Measurements from ENCODE around the gene ZNF385A.
"Not testable (repeated sequence)": the region's sequence is repeated elsewhere in the genome, so short reads cannot be mapped to it uniquely, and the experiment has no call there.

ZNF385A gene

DNA sequence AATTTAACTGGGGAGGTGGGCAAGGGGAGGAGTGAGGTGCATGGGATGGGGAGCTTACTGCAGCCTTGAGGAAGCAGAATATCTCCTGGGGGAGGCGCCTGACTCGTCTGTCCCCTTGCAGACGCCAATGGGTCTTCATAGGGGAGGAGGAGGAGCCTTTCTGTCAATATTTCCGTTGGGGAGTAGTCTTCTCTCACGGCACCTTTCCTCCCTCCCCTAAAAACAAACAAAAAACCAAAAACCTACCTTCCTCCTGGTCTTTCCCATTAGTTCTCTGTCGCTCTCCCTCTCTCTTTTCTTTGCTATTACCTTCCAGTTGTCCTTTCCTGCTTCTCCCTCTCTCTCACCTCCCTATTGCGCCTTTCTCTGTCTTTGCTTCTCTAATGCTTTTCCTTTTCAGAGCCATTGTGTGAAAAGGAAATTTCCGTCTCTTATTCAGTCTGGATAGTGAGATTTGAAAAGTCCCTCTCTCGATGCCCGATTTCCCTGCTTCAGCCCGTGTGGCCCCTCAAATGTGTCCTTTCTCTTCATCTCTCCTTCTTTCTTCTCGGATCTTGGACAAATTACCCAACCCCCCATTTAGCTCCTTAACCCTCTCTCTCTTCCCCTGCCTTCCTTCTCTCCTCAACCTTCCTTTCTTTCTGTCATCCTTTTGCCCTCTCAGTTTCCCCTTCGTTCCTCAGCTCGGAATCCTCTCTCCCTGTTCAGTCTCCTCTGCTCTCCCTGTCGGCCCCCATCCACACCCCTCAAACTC lies 26.2 kb downstream of the ZNF385A start:
- H3K27me3 ChIP-seq (ENCODE audit: control insufficient read depth in 5 of 5, insufficient read depth in 4 of 5, low read length in 5 of 5), result no peaks in the 10 kb centered on the region
- H3K36me3 ChIP-seq (ENCODE audit: control insufficient read depth in 5 of 5, insufficient read depth in 5 of 5, low read length in 5 of 5), result no peaks in the 10 kb centered on the region
- peak overlapping the region; percentile 40 to 89 (median 73) for H3K9ac ChIP-seq (ENCODE audit: low read length in 5 of 5)
- H3K4me3 ChIP-seq (ENCODE audit: low read depth in 1 of 5, low read length in 5 of 5), result peak overlapping the region; percentile 76 to 96 (median 84)
- peak overlapping the region; percentile 95 for H3K27ac ChIP-seq (ENCODE audit: low read depth, low read length)
- H3K9me3 ChIP-seq (ENCODE audit: control insufficient read depth in 5 of 5, low read length in 5 of 5), result no peaks in the 10 kb centered on the region
- peaks cover 11 to 31% (median 23%) of the 10 kb centered on the region in 5 donors for H3K4me1 ChIP-seq (ENCODE audit: control insufficient read depth in 5 of 5, insufficient read depth in 5 of 5, low read length in 5 of 5)

DNA sequence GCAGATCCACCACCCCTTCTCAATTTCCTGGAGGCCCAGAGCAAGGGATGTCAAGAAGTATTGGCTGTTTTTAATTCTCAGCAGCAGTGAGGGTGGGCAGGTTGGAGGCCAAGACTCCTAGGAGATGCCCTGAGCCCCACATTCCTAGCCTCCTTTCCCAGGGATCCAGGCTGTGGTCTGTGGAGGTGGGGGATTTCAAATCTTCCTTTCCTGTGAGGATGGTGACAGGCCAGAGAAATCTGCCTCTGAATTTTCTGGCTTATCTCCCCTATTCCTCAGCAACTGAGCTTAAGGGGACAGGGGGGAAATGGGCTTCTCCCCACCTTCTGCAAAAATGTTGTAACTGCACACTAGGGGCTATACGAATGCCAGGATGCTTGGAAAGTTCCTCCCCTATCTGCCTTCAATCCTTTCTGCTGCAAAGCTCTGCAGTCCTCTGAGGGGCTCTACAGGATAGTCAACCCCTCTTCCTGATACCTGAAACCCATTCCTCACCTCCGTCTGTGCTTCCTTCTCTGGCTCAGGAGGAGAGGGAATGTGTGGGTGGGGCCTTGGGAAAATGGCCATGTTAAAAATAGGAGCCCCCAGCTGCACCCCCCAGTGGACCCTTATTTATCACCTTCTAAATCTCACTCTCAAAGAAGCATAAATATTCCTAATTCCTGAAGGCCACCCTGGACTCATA lies 26.9 kb downstream of the ZNF385A start:
- Histone ChIP-seq H3K4me3 (ENCODE audit: low read depth in 1 of 5, low read length in 5 of 5) (no peak overlapping the region), H3K9me3 (ENCODE audit: control insufficient read depth in 5 of 5, low read length in 5 of 5) (no peaks in the 10 kb centered on the region), H3K9ac (ENCODE audit: low read length in 5 of 5) (no peak overlapping the region), H3K27me3 (ENCODE audit: control insufficient read depth in 5 of 5, insufficient read depth in 4 of 5, low read length in 5 of 5) (no peaks in the 10 kb centered on the region), H3K27ac (ENCODE audit: low read depth, low read length) (no peak overlapping the region), H3K4me1 (ENCODE audit: control insufficient read depth in 5 of 5, insufficient read depth in 5 of 5, low read length in 5 of 5) (peaks cover 16 to 38% (median 30%) of the 10 kb centered on the region in 5 donors), H3K36me3 (ENCODE audit: control insufficient read depth in 5 of 5, insufficient read depth in 5 of 5, low read length in 5 of 5) (peaks cover 0 to 2% (median 0%) of the 10 kb centered on the region in 5 donors)

DNA sequence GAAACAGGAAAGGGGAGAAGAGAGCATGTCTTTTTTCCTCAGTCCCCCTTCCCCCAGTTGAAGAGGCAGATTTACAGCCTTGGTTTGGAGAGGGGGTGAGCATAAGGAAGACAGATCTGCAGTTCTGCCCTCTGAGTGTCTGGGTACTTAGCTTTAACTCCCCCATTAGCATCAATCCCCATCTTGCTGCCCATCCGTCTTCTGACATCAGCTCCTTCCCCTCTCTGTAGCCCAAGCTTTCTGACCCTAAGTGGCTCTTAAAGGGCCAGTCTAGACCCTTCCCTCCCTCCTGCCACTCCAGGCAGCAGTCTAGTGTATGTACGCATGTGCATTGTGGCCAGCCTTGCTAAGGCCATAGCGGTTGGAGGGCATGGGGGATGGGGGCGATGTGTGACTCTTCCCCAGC lies 27.6 kb downstream of the ZNF385A start:
- Histone ChIP-seq H3K9me3 (ENCODE audit: control insufficient read depth in 5 of 5, low read length in 5 of 5) (no peaks in the 10 kb centered on the region), H3K9ac (ENCODE audit: low read length in 5 of 5) (no peak overlapping the region), H3K36me3 (ENCODE audit: control insufficient read depth in 5 of 5, insufficient read depth in 5 of 5, low read length in 5 of 5) (peaks cover 0 to 5% (median 0%) of the 10 kb centered on the region in 5 donors), H3K27ac (ENCODE audit: low read depth, low read length) (no peak overlapping the region), H3K4me3 (ENCODE audit: low read depth in 1 of 5, low read length in 5 of 5) (no peak overlapping the region), H3K27me3 (ENCODE audit: control insufficient read depth in 5 of 5, insufficient read depth in 4 of 5, low read length in 5 of 5) (no peaks in the 10 kb centered on the region), H3K4me1 (ENCODE audit: control insufficient read depth in 5 of 5, insufficient read depth in 5 of 5, low read length in 5 of 5) (peaks cover 17 to 45% (median 37%) of the 10 kb centered on the region in 5 donors)

DNA sequence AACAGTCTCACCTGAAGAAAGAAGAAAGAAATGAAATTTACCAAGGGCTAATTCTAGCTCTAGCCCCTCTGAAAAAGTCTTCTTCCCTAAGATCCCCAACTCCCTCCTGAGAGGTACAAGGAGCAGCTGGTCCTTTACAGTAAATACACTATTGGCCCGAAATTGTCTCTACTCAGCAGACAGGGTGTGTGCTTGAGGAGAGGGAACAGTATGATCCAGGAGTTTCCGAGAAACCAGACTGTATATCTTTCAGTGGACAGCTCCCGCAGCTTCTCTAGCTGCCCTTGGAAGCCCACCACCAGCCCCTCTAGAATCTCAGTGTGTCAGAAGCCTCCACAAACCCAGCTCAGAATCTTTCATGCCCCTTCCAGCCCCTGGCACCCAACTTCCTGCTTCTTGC lies 28.3 kb downstream of the ZNF385A start:
- Histone ChIP-seq H3K4me1 (ENCODE audit: control insufficient read depth in 5 of 5, insufficient read depth in 5 of 5, low read length in 5 of 5) (peaks cover 20 to 52% (median 44%) of the 10 kb centered on the region in 5 donors), H3K4me3 (ENCODE audit: low read depth in 1 of 5, low read length in 5 of 5) (no peak overlapping the region), H3K27ac (ENCODE audit: low read depth, low read length) (no peak overlapping the region), H3K9ac (ENCODE audit: low read length in 5 of 5) (no peak overlapping the region), H3K9me3 (ENCODE audit: control insufficient read depth in 5 of 5, low read length in 5 of 5) (no peaks in the 10 kb centered on the region), H3K27me3 (ENCODE audit: control insufficient read depth in 5 of 5, insufficient read depth in 4 of 5, low read length in 5 of 5) (no peaks in the 10 kb centered on the region), H3K36me3 (ENCODE audit: control insufficient read depth in 5 of 5, insufficient read depth in 5 of 5, low read length in 5 of 5) (peaks cover 0 to 9% (median 4%) of the 10 kb centered on the region in 5 donors)

DNA sequence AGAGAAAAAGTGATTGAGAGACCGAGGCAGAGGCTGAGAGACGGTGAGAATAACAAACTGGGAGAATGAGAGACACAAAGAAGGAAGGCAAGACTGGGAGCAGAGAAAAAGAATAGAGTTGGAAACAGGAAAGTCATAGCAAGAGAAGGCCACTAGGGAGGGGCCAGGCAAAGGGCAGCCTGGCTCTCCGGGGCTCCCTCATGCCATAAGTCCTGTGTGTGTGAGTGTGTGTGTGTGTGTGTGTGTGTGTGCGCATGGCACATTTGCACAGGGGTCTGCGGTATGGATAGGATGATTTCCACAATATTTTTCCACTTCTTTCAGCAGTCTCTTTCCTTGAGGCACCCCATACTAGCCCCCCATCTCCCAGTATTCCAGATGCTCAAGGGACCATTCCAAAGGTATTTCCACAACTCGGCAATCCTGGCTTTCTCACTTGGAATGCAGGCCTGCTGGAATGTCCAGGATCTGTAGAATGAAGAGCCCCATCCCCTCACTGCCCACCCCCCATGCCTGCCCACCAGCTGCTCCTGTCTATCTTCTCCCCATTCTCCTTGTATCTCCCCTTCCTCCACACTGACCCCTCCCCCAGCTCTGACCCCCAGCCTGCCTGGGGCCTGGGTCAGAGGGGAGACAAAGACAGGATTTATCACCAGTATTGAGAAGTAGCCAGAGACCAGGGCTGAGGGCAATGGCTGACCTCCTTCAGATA lies 29.3 kb downstream of the ZNF385A start:
- Histone ChIP-seq H3K4me1 (ENCODE audit: control insufficient read depth in 5 of 5, insufficient read depth in 5 of 5, low read length in 5 of 5) (peaks cover 20 to 62% (median 54%) of the 10 kb centered on the region in 5 donors), H3K36me3 (ENCODE audit: control insufficient read depth in 5 of 5, insufficient read depth in 5 of 5, low read length in 5 of 5) (peaks cover 3 to 19% (median 13%) of the 10 kb centered on the region in 5 donors), H3K9me3 (ENCODE audit: control insufficient read depth in 5 of 5, low read length in 5 of 5) (no peaks in the 10 kb centered on the region), H3K4me3 (ENCODE audit: low read depth in 1 of 5, low read length in 5 of 5) (no peak overlapping the region), H3K27ac (ENCODE audit: low read depth, low read length) (no peak overlapping the region), H3K27me3 (ENCODE audit: control insufficient read depth in 5 of 5, insufficient read depth in 4 of 5, low read length in 5 of 5) (no peaks in the 10 kb centered on the region), H3K9ac (ENCODE audit: low read length in 5 of 5) (peak overlapping the region in 2 of 5 donors; percentile 6 to 37)

DNA sequence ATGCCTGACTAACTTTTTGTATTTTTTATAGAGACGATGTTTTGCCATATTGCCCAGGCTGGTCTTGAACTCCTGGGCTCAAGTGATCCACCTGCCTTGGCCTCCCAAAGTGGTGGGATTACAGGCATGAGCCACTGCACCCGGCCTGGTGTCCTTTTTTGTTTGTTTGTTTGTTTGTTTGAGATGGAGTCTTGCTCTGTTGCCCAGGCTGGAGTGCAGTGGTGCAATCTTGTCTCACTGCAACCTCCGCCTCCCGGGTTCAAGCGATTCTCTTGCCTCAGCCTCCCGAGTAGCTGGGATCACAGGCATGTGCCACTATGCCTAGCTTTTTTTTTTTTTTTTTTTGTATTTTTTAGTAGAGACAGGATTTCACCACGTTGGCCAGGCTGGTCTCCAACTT lies 30.3 kb downstream of the ZNF385A start:
- Histone ChIP-seq H3K4me1 (ENCODE audit: control insufficient read depth in 5 of 5, insufficient read depth in 5 of 5, low read length in 5 of 5) (peaks cover 18 to 66% (median 54%) of the 10 kb centered on the region in 5 donors), H3K36me3 (ENCODE audit: control insufficient read depth in 5 of 5, insufficient read depth in 5 of 5, low read length in 5 of 5) (peaks cover 11 to 28% (median 23%) of the 10 kb centered on the region in 5 donors)
- H3K9me3 ChIP-seq (ENCODE audit: control insufficient read depth in 5 of 5, low read length in 5 of 5); H3K27me3 ChIP-seq (ENCODE audit: control insufficient read depth in 5 of 5, insufficient read depth in 4 of 5, low read length in 5 of 5); H3K27ac ChIP-seq (ENCODE audit: low read depth, low read length); H3K9ac ChIP-seq (ENCODE audit: low read length in 5 of 5); H3K4me3 ChIP-seq (ENCODE audit: low read depth in 1 of 5, low read length in 5 of 5): not testable (repeated sequence)

DNA sequence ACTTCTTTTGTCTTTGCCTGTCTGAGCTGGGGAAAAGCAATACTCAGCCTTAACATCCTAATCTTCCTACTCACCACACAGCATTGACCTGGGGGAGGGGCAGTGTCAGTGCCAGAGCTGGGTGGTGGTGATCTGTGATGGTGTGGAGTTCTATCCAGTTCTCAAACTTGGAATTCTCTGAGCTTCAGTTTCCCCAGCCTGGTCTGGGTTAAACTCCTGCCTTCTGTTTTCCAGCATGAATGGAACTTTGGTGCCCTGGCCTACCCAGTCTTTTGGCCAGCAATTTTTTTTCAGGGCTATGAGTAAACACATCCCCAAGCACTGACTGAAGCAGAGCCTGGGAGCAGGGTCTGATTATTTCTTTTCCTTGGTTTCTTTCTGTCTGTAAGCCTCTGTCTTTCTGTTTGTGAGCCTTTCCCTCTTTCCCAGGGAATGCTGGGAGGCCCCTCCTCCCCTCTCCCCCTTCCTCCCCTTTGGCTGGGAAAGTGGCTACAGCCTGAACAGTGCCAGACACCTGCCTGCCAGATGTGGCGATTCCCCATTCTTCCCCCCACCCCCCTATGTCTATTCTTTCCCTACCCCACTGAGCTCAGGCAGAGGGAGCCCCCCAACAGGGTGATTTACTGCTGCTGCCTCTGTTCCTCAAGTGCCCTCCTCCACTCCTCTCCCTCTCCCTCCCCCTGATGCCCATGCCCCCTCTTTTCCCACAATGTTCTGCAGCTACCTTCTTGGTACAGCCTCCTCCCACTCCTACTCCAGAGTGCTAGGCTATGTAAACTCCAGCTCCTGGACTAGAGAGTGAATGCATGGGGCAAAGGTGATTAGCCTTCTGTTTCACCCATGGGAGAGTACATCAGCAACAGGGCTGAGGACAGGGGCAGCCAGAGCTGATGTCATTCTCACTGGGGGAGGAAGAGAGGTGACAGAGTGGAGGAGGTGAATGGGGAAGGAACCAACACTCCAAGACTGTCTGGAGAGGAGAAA lies 31.4 kb downstream of the ZNF385A start:
- Histone ChIP-seq H3K27me3 (ENCODE audit: control insufficient read depth in 5 of 5, insufficient read depth in 4 of 5, low read length in 5 of 5) (no peaks in the 10 kb centered on the region), H3K27ac (ENCODE audit: low read depth, low read length) (peak overlapping the region; percentile 80), H3K4me3 (ENCODE audit: low read depth in 1 of 5, low read length in 5 of 5) (peak overlapping the region in 1 of 5 donors; percentile 32), H3K4me1 (ENCODE audit: control insufficient read depth in 5 of 5, insufficient read depth in 5 of 5, low read length in 5 of 5) (peaks cover 15 to 61% (median 46%) of the 10 kb centered on the region in 5 donors), H3K9me3 (ENCODE audit: control insufficient read depth in 5 of 5, low read length in 5 of 5) (no peaks in the 10 kb centered on the region), H3K9ac (ENCODE audit: low read length in 5 of 5) (peak overlapping the region in 1 of 5 donors; percentile 58), H3K36me3 (ENCODE audit: control insufficient read depth in 5 of 5, insufficient read depth in 5 of 5, low read length in 5 of 5) (peaks cover 12 to 35% (median 33%) of the 10 kb centered on the region in 5 donors)

DNA sequence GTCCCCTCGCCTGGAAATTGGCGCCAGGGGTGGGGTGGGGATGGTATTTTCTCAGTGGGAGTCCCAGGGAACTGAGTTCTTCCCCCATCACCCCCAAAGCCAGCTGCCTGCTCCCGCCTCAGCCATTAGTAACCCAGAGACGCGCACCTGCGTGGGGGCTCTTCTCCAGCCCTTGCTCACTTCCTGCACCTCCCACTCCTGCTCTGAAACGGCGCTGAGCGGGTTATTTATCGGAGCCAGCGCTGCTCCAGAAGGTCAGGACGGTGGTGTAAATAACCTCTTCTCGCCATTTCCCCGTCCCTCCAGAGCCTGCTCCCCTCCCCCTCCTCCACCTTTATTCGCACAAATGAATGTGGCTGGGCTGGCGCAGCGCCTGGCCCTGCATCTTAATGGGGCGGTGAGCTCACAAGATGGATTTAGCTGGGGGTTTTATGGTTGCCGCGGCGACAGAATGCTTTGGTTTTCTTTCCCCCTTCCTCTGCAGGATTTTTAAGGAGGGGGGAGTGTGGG lies 32.5 kb downstream of the ZNF385A start:
- Histone ChIP-seq H3K27ac (ENCODE audit: low read depth, low read length) (peak overlapping the region; percentile 80), H3K27me3 (ENCODE audit: control insufficient read depth in 5 of 5, insufficient read depth in 4 of 5, low read length in 5 of 5) (no peaks in the 10 kb centered on the region), H3K4me1 (ENCODE audit: control insufficient read depth in 5 of 5, insufficient read depth in 5 of 5, low read length in 5 of 5) (peaks cover 14 to 52% (median 41%) of the 10 kb centered on the region in 5 donors), H3K36me3 (ENCODE audit: control insufficient read depth in 5 of 5, insufficient read depth in 5 of 5, low read length in 5 of 5) (peaks cover 18 to 45% (median 42%) of the 10 kb centered on the region in 5 donors), H3K9me3 (ENCODE audit: control insufficient read depth in 5 of 5, low read length in 5 of 5) (no peaks in the 10 kb centered on the region), H3K4me3 (ENCODE audit: low read depth in 1 of 5, low read length in 5 of 5) (peak overlapping the region in 1 of 5 donors; percentile 4), H3K9ac (ENCODE audit: low read length in 5 of 5) (peak overlapping the region in 1 of 5 donors; percentile 19)

DNA sequence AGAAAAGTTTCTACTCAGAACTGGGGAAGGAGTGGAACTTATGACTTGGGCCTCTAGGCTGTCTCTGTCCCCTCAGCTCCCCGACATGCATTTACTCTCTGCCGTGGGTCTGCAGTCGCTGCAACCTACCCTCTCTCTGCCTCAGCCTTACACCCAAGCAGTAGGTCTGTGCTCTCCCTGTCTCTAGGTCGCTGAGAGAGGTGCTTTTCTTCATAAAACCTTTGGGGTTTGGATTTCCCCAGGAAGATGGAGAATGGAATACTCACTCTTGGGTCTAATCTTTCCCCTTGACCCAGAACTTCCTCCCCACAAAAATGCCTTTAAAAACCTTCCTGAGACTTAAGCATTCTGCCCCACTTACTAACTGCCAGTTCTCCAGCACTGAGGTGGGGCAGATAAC lies 33.2 kb downstream of the ZNF385A start:
- Histone ChIP-seq H3K9me3 (ENCODE audit: control insufficient read depth in 5 of 5, low read length in 5 of 5) (no peaks in the 10 kb centered on the region), H3K27ac (ENCODE audit: low read depth, low read length) (peak overlapping the region; percentile 64), H3K4me3 (ENCODE audit: low read depth in 1 of 5, low read length in 5 of 5) (no peak overlapping the region), H3K36me3 (ENCODE audit: control insufficient read depth in 5 of 5, insufficient read depth in 5 of 5, low read length in 5 of 5) (peaks cover 18 to 51% (median 50%) of the 10 kb centered on the region in 5 donors), H3K4me1 (ENCODE audit: control insufficient read depth in 5 of 5, insufficient read depth in 5 of 5, low read length in 5 of 5) (peaks cover 14 to 52% (median 41%) of the 10 kb centered on the region in 5 donors), H3K9ac (ENCODE audit: low read length in 5 of 5) (no peak overlapping the region), H3K27me3 (ENCODE audit: control insufficient read depth in 5 of 5, insufficient read depth in 4 of 5, low read length in 5 of 5) (no peaks in the 10 kb centered on the region)
